ENCODE measurements around the gene RAI14. TPM values are rescaled to one million over a fixed set of nuclear protein-coding genes. Genes with fewer than 3 reads are reported as not detected.
A peak's percentile ranks its signal among the peaks of the same experiment; 100 is the strongest.

The RAI14 gene
- total and polyA plus RNA-seq, 2 donors (not counting 1 experiment from before 2014, with no cell fraction given), result 98.7 to 125 TPM

DNA sequence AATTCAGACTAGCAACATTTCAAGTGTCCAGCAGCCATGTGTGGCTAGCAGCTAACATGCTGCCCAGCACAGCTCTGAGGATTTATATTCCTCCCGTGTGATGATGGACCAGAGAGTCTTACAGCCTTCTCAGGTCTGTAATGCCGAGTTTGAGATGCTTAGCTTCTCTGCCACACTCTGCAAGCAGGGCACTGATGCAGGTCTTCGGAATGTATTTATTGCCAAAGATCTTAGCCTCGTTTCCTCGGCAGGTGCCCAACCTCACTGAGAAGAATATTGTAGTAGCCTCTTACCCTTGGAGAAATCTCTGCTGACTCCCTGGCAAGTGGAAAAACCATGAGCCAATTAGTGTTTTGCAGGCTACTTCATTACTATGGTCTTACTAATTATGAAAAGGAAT is 3.7 kb upstream of the RAI14 start:
- H3K4me2 ChIP-seq (ENCODE audit: extremely low read depth, insufficient read depth, low read length), result no peak overlapping the region
- no peaks in the 10 kb centered on the region for H3K9me3 ChIP-seq (ENCODE audit: control insufficient read depth, insufficient read depth, low read depth, low read length)
- H3K79me2 ChIP-seq (ENCODE audit: control insufficient read depth, insufficient read depth, low read length), result peaks cover 8% of the 10 kb centered on the region
- H3K36me3 ChIP-seq (ENCODE audit: control insufficient read depth, insufficient read depth, low read length), result no peaks in the 10 kb centered on the region
- H4K20me1 ChIP-seq (ENCODE audit: control insufficient read depth, extremely low read depth, insufficient read depth, low read length), result no peaks in the 10 kb centered on the region
- H3K4me1 ChIP-seq (ENCODE audit: control insufficient read depth, extremely low read depth, insufficient read depth, low read length), result peaks cover 8% of the 10 kb centered on the region
- H2AFZ ChIP-seq (ENCODE audit: low read length), result no peak overlapping the region
- H3K27ac ChIP-seq (ENCODE audit: insufficient read depth, low read length), result no peak overlapping the region
- no peak overlapping the region for H3K9ac ChIP-seq (ENCODE audit: insufficient read depth, low read length)
- TF ChIP-seq, protein P1, sequence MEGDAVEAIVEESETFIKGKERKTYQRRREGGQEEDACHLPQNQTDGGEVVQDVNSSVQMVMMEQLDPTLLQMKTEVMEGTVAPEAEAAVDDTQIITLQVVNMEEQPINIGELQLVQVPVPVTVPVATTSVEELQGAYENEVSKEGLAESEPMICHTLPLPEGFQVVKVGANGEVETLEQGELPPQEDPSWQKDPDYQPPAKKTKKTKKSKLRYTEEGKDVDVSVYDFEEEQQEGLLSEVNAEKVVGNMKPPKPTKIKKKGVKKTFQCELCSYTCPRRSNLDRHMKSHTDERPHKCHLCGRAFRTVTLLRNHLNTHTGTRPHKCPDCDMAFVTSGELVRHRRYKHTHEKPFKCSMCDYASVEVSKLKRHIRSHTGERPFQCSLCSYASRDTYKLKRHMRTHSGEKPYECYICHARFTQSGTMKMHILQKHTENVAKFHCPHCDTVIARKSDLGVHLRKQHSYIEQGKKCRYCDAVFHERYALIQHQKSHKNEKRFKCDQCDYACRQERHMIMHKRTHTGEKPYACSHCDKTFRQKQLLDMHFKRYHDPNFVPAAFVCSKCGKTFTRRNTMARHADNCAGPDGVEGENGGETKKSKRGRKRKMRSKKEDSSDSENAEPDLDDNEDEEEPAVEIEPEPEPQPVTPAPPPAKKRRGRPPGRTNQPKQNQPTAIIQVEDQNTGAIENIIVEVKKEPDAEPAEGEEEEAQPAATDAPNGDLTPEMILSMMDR (conservative IDR thresholded peaks at IDR 0.05 in 1 of 2, IDR thresholded peaks at IDR 0.05 in 1 of 2; ENCODE audit: low read depth in 1 of 2, low read length in 2 of 2), result no peak
- no peak for TF ChIP-seq EZH2 (IDR thresholded peaks at IDR 0.05; ENCODE audit: low read length, missing control alignments)
- no peaks in the 10 kb centered on the region for H3K27me3 ChIP-seq (ENCODE audit: control insufficient read depth, insufficient read depth, low read length)
- H3K4me3 ChIP-seq (replicated peaks in 1 of 4; ENCODE audit: control extremely low read depth in 1 of 4, insufficient read depth in 1 of 4, low read depth in 3 of 4, low read length in 4 of 4), result no peak overlapping the region
- DNase-seq (ENCODE audit: low read depth in 2 of 2), result peak in 1 of 2 donors; percentile 35

DNA sequence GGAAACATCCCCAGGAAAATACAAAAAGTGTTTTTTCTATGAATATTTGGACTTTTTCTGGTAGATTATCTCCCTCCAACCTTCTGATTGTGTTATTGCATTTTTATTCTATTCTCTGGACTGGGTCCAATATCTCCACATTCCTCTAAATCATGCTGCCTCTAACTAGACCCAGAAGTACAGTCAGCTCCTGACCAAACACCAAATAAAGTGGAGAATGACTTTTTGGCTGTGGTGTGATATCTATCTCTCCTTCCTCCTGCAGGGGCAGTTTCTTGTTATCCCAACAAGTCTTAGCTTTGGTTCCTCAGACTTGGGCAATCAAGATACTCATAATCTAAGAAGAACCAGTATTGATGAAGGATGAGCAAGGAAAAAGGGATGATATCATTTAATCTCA is 3.2 kb upstream of the RAI14 start:
- no peak overlapping the region for H3K4me2 ChIP-seq (ENCODE audit: extremely low read depth, insufficient read depth, low read length)
- no peak overlapping the region for H3K4me3 ChIP-seq (replicated peaks in 1 of 4; ENCODE audit: control extremely low read depth in 1 of 4, insufficient read depth in 1 of 4, low read depth in 3 of 4, low read length in 4 of 4)
- peak; percentile 41 to 81 for DNase-seq (ENCODE audit: low read depth in 2 of 2)
- H3K79me2 ChIP-seq (ENCODE audit: control insufficient read depth, insufficient read depth, low read length), result peaks cover 12% of the 10 kb centered on the region
- H3K4me1 ChIP-seq (ENCODE audit: control insufficient read depth, extremely low read depth, insufficient read depth, low read length), result peaks cover 8% of the 10 kb centered on the region
- no peaks in the 10 kb centered on the region for H3K9me3 ChIP-seq (ENCODE audit: control insufficient read depth, insufficient read depth, low read depth, low read length)
- H2AFZ ChIP-seq (ENCODE audit: low read length), result no peak overlapping the region
- no peaks in the 10 kb centered on the region for H3K36me3 ChIP-seq (ENCODE audit: control insufficient read depth, insufficient read depth, low read length)
- no peak overlapping the region for H3K27ac ChIP-seq (ENCODE audit: insufficient read depth, low read length)
- TF ChIP-seq, protein P1 (conservative IDR thresholded peaks at IDR 0.05 in 1 of 2, IDR thresholded peaks at IDR 0.05 in 1 of 2; ENCODE audit: low read depth in 1 of 2, low read length in 2 of 2), result no peak
- no peak for TF ChIP-seq EZH2 (IDR thresholded peaks at IDR 0.05; ENCODE audit: low read length, missing control alignments)
- no peak overlapping the region for H3K9ac ChIP-seq (ENCODE audit: insufficient read depth, low read length)
- H3K27me3 ChIP-seq (ENCODE audit: control insufficient read depth, insufficient read depth, low read length), result no peaks in the 10 kb centered on the region
- H4K20me1 ChIP-seq (ENCODE audit: control insufficient read depth, extremely low read depth, insufficient read depth, low read length), result no peaks in the 10 kb centered on the region

DNA sequence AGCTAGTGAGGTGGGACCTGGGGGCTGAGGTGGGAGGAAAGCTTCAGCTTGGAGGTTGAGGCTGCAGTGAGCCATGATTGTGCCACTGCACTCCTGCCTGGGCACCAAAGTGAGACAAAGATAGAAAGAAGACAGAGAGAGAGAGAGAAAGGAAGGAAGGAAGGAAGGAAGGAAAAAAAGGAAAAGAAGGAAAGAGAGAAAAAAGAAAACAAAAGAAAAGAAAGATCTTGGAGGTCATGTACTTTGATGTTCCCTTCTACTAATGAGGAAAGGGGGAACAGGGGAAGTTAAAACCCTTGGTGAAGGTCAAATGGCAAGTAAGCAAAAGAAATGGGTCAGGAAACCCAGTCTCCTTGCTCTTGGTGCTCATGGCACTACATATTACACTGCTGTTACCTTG is 2.4 kb upstream of the RAI14 start:
- H3K9ac ChIP-seq (ENCODE audit: insufficient read depth, low read length), result no peak overlapping the region
- no peak overlapping the region for H2AFZ ChIP-seq (ENCODE audit: low read length)
- TF ChIP-seq, protein P1 (conservative IDR thresholded peaks at IDR 0.05 in 1 of 2, IDR thresholded peaks at IDR 0.05 in 1 of 2; ENCODE audit: low read depth in 1 of 2, low read length in 2 of 2), result no peak
- TF ChIP-seq EZH2 (IDR thresholded peaks at IDR 0.05; ENCODE audit: low read length, missing control alignments), result no peak
- no peaks in the 10 kb centered on the region for H3K9me3 ChIP-seq (ENCODE audit: control insufficient read depth, insufficient read depth, low read depth, low read length)
- H3K4me2 ChIP-seq (ENCODE audit: extremely low read depth, insufficient read depth, low read length), result no peak overlapping the region
- no peak overlapping the region for H3K27ac ChIP-seq (ENCODE audit: insufficient read depth, low read length)
- no peaks in the 10 kb centered on the region for H3K27me3 ChIP-seq (ENCODE audit: control insufficient read depth, insufficient read depth, low read length)
- H4K20me1 ChIP-seq (ENCODE audit: control insufficient read depth, extremely low read depth, insufficient read depth, low read length), result no peaks in the 10 kb centered on the region
- no peaks in the 10 kb centered on the region for H3K36me3 ChIP-seq (ENCODE audit: control insufficient read depth, insufficient read depth, low read length)
- H3K79me2 ChIP-seq (ENCODE audit: control insufficient read depth, insufficient read depth, low read length), result peaks cover 20% of the 10 kb centered on the region
- no peak for DNase-seq (ENCODE audit: low read depth in 2 of 2)
- no peak overlapping the region for H3K4me3 ChIP-seq (replicated peaks in 1 of 4; ENCODE audit: control extremely low read depth in 1 of 4, insufficient read depth in 1 of 4, low read depth in 3 of 4, low read length in 4 of 4)
- H3K4me1 ChIP-seq (ENCODE audit: control insufficient read depth, extremely low read depth, insufficient read depth, low read length), result peaks cover 8% of the 10 kb centered on the region
